Smooth muscle cell (in vitro differentiated cells): ENCODE data around the gene PITPNM3. TPM values are rescaled to one million over a fixed set of nuclear protein-coding genes. Genes with fewer than 3 reads are reported as not detected.

ENCODE experiments used
- DNase-seq: peaks from one replicate; lab custom pipeline; 2025; ENCODE audit not compliant: unreplicated experiment; lab: John Stamatoyannopoulos, UW
- H2AFZ ChIP-seq: fragments of 200-600 bp; sonication (generic); 2 replicates; pipeline ENCODE4 v1.6.0; 2016; ENCODE audit warnings: antibody characterized with exemption, low read depth, mild to moderate bottlenecking
- H3F3A ChIP-seq: fragments of 200-600 bp; sonication (generic); 2 replicates; pipeline ENCODE4 v1.6.0; 2017; ENCODE audit warnings: antibody characterized with exemption, low read depth
- H3K27ac ChIP-seq: fragments of 200-600 bp; sonication (generic); 2 replicates; pipeline ENCODE4 v1.5.1; 2016; ENCODE audit warnings: low read depth, mild to moderate bottlenecking
- H3K27me3 ChIP-seq: fragments of 200-600 bp; sonication (generic); 2 replicates; pipeline ENCODE4 v1.6.1; 2016; ENCODE audit warnings: low read depth, mild to moderate bottlenecking
- H3K36me3 ChIP-seq: fragments of 200-600 bp; sonication (generic); 2 replicates; pipeline ENCODE4 v1.5.1; 2016; ENCODE audit warnings: low read depth
- H3K4me1 ChIP-seq: fragments of 200-600 bp; sonication (generic); 2 replicates; pipeline ENCODE4 v1.5.1; 2016; ENCODE audit warnings: low read depth
- H3K4me2 ChIP-seq: fragments of 200-600 bp; sonication (generic); 2 replicates; pipeline ENCODE4 v1.6.0; 2016; ENCODE audit warnings: mild to moderate bottlenecking
- H3K4me3 ChIP-seq: fragments of 200-600 bp; sonication (generic); 2 replicates; pipeline ENCODE4 v1.5.1; 2016; ENCODE audit warnings: mild to moderate bottlenecking
- H3K79me2 ChIP-seq: fragments of 200-600 bp; sonication (generic); 2 replicates; pipeline ENCODE4 v1.6.0; 2016; ENCODE audit warnings: low read depth, mild to moderate bottlenecking
- H3K9ac ChIP-seq: fragments of 200-600 bp; sonication (generic); 2 replicates; pipeline ENCODE4 v1.6.0; 2016; ENCODE audit warnings: low read depth
- H3K9me3 ChIP-seq: fragments of 200-600 bp; sonication (generic); replicated peaks from 2 replicates; pipeline ENCODE4 v1.5.1; 2016; ENCODE audit warnings: low read depth
- H4K20me1 ChIP-seq: fragments of 200-600 bp; sonication (generic); 2 replicates; pipeline ENCODE4 v1.6.0; 2016; ENCODE audit warnings: low read depth
- WGBS: methylation state at CpG from one replicate; pipeline ENCODE4 v1.1.7; 2016; ENCODE audit warnings: low lambda C conversion rate; 5-methylcytosine and 5-hydroxymethylcytosine counted together
- polyA plus RNA-seq: library from polyadenylated mRNA; unstranded; fragments of >200 nt; fragmentation: Nextera tagmentation; extraction: Ambion mirVana; gene quantifications from 2 replicates; pipeline ENCODE4 v1.2.1, GENCODE V29; 2016
- total RNA-seq: library from RNA; depleted of rRNA; stranded (reverse); fragments of >200 nt; gene quantifications from 2 replicates; pipeline ENCODE4 v1.2.3, GENCODE V29; 2014
- TF ChIP-seq, protein P1 (sequence below): fragments of 200-600 bp; sonication (generic); IDR thresholded peaks from 2 replicates; pipeline ENCODE4 v1.5.1; 2017; ENCODE audit warnings: borderline replicate concordance, mild to moderate bottlenecking, antibody characterized with exemption; ENCODE audit not compliant: insufficient read depth, poor library complexity, severe bottlenecking

PITPNM3 gene
- total and polyA plus RNA-seq, 2 experiments from 2014 or later: 2.4 to 2.6 TPM

DNA sequence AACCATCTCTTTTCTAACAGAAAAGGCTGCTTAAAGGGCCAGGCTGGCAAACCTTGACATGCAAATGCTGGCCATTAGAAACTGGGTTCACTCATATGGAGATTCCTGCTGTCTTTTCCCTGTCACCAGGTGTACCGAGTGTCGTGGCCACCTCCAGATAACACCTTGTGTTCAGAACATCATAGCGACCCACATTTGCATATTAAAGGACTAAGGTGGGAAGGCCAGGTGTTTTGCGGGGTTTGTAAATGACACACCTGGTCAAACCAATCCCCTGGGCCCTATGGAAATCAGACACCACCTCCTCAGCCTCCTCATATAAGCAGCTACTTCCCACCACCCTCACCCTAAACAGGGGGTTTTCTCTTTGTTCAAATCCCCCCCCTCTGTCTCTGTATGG lies 118.9 kb downstream of the PITPNM3 start:
- 18% methylated on average over 4 of the region's 4 CpGs for WGBS
- Histone ChIP-seq H3K9me3 (no peaks in the 10 kb centered on the region), H3F3A (no peaks in the 10 kb centered on the region), H2AFZ (no peak overlapping the region), H3K27me3 (peaks cover 11% of the 10 kb centered on the region), H3K27ac (no peak overlapping the region), H3K36me3 (no peaks in the 10 kb centered on the region), H4K20me1 (no peaks in the 10 kb centered on the region), H3K9ac (no peak overlapping the region), H3K4me1 (peaks cover 12% of the 10 kb centered on the region), H3K4me3 (no peak overlapping the region), H3K79me2 (no peaks in the 10 kb centered on the region), H3K4me2 (no peak overlapping the region)
- TF ChIP-seq, protein P1, sequence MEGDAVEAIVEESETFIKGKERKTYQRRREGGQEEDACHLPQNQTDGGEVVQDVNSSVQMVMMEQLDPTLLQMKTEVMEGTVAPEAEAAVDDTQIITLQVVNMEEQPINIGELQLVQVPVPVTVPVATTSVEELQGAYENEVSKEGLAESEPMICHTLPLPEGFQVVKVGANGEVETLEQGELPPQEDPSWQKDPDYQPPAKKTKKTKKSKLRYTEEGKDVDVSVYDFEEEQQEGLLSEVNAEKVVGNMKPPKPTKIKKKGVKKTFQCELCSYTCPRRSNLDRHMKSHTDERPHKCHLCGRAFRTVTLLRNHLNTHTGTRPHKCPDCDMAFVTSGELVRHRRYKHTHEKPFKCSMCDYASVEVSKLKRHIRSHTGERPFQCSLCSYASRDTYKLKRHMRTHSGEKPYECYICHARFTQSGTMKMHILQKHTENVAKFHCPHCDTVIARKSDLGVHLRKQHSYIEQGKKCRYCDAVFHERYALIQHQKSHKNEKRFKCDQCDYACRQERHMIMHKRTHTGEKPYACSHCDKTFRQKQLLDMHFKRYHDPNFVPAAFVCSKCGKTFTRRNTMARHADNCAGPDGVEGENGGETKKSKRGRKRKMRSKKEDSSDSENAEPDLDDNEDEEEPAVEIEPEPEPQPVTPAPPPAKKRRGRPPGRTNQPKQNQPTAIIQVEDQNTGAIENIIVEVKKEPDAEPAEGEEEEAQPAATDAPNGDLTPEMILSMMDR: no peak
- DNase-seq: no peak

DNA sequence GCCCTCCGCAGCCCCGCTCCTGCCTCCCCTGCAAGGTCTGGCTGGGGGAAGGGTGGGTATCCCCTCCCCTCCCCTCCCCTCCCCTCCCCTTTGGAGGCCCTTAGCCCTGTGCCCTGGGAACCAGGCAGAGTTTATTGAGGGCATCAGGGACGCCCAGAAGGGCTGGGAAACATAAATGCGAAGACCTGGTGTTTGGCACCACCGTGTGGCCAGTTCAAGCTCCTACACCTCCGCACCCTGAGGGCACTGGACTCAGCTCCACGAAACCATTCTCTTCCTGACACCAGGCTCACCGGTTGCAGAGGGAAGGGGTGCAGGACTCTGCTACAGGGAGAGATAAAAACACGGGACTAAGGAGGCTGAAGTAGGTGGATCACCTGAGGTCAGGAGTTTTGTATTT lies 120.4 kb downstream of the PITPNM3 start:
- Histone ChIP-seq H3K9me3 (no peaks in the 10 kb centered on the region), H3K36me3 (no peaks in the 10 kb centered on the region), H3K79me2 (no peaks in the 10 kb centered on the region), H4K20me1 (no peaks in the 10 kb centered on the region), H3F3A (no peaks in the 10 kb centered on the region), H3K4me3 (no peak overlapping the region), H2AFZ (no peak overlapping the region), H3K4me1 (peaks cover 12% of the 10 kb centered on the region), H3K9ac (no peak overlapping the region), H3K4me2 (no peak overlapping the region), H3K27ac (no peak overlapping the region), H3K27me3 (peaks cover 11% of the 10 kb centered on the region)
- 8% methylated on average over 7 of the region's 9 CpGs for WGBS
- TF ChIP-seq, protein P1: peak; percentile 76
- DNase-seq: peak; percentile 8

DNA sequence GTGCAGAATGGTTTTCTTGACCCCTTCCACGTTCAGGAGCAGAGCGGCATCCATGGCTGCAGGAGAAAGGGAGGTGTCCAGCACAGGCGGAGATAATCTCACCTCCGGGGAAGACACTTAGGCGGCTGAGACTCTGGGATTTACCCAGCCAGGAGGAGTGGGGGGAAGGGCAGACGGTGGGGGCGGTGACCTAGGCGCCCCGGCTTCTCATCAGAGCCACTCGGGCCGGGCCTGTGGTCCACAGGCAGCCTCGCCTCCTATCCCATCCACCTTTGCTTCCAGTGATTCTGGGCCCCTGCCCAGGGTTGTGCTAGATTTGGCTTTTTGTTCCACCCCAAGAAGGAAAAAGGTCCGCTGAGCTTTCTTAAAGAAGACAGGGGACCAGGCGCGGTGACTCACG lies 121.3 kb downstream of the PITPNM3 start, which contains the start of gene AIPL1:
TSS of gene AIPL1 (minus strand) at position 71 of the 400 bp plus-strand sequence. CDS start at position 54, 17 bp downstream.
- WGBS: 83% methylated on average over 16 of the region's 16 CpGs
- Histone ChIP-seq H3K9me3 (no peaks in the 10 kb centered on the region), H3K27ac (no peak within 1 kb of the TSS), H3K4me2 (no peak within 1 kb of the TSS), H3F3A (no peaks in the 10 kb centered on the region), H3K79me2 (no peaks in the 10 kb centered on the region), H3K9ac (no peak within 1 kb of the TSS), H3K4me1 (peaks cover 5% of the 10 kb centered on the region), H3K4me3 (no peak within 1 kb of the TSS), H2AFZ (no peak within 1 kb of the TSS), H3K36me3 (no peaks in the 10 kb centered on the region), H4K20me1 (no peaks in the 10 kb centered on the region), H3K27me3 (peaks cover 11% of the 10 kb centered on the region)
- no peak for DNase-seq
- TF ChIP-seq, protein P1: no peak

DNA sequence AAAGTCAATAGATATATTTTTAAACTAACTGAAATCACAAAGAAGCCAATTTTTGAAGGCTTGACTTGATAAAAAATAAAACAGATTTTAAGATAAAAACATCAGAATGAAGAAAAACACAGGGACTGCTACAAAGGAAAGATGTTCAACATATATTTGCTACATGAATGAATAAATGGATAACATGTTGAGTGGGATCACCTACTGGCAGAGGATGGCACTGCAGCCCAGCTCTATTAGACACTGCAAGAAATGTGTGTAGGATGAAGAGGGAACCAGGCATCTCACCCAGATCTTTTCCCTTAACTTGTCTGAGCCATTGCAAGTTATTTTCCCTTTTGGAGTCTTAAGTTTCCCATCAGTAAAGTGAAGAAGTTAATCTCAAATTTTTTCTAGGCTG lies 125.6 kb downstream of the PITPNM3 start:
- DNase-seq: no peak
- no peaks in the 10 kb centered on the region for H3K9me3 ChIP-seq
- H3K27me3 ChIP-seq: no peaks in the 10 kb centered on the region
- H3F3A ChIP-seq: no peaks in the 10 kb centered on the region
- H3K4me1 ChIP-seq: peaks cover 5% of the 10 kb centered on the region
- TF ChIP-seq, protein P1: peak; percentile 35
- no peak overlapping the region for H3K9ac ChIP-seq
- no peak overlapping the region for H3K27ac ChIP-seq
- H3K4me3 ChIP-seq: no peak overlapping the region
- H3K36me3 ChIP-seq: no peaks in the 10 kb centered on the region
- no peaks in the 10 kb centered on the region for H3K79me2 ChIP-seq
- H4K20me1 ChIP-seq: no peaks in the 10 kb centered on the region
- H3K4me2 ChIP-seq: no peak overlapping the region
- no peak overlapping the region for H2AFZ ChIP-seq
